Astrocyte (in vitro differentiated cells and primary cell): ENCODE data around the gene GABBR2. TPM values are rescaled to one million over a fixed set of nuclear protein-coding genes. Genes with fewer than 3 reads are reported as not detected.

ENCODE experiments used
- DNase-seq: peaks from one replicate; pipeline ENCODE4 v3.0.0-alpha.2; 2010; ENCODE audit warnings: low read depth
- FAIRE-seq: peaks from 2 replicates; lab custom pipeline; 2011; peaks lifted over from hg19 to GRCh38; lab: Jason Lieb, UNC
- H2AFZ ChIP-seq: 2 replicates; pipeline ENCODE4 v1.6.0; 2012; ENCODE audit warnings: low read depth, low read length, inconsistent platforms
- H3K27ac ChIP-seq: 2 replicates; pipeline ENCODE4 v1.5.1; 2011; ENCODE audit warnings: low read depth, low read length, inconsistent platforms
- H3K27me3 ChIP-seq: 2 replicates; pipeline ENCODE4 v1.6.0; 2011; ENCODE audit warnings: low read length, inconsistent platforms; ENCODE audit not compliant: insufficient read depth
- H3K36me3 ChIP-seq: 2 replicates; pipeline ENCODE4 v1.5.1; 2011; ENCODE audit warnings: low read length, inconsistent platforms; ENCODE audit not compliant: insufficient read depth
- H3K4me1 ChIP-seq: 2 replicates; pipeline ENCODE4 v1.5.1; 2011; ENCODE audit warnings: low read length, inconsistent platforms; ENCODE audit not compliant: insufficient read depth
- H3K4me2 ChIP-seq: 2 replicates; pipeline ENCODE4 v1.6.0; 2012; ENCODE audit warnings: low read length, inconsistent platforms
- H3K4me3 ChIP-seq: 2 replicates; pipeline ENCODE4 v1.5.1; 2011; ENCODE audit warnings: low read depth, mild to moderate bottlenecking, low read length, inconsistent platforms; ENCODE audit not compliant: insufficient read depth
- H3K79me2 ChIP-seq: 2 replicates; pipeline ENCODE4 v1.6.0; 2012; ENCODE audit warnings: mild to moderate bottlenecking, low read length, inconsistent platforms; ENCODE audit not compliant: insufficient read depth
- H3K9ac ChIP-seq: 2 replicates; pipeline ENCODE4 v1.6.0; 2012; ENCODE audit warnings: mild to moderate bottlenecking, low read length, inconsistent platforms
- H3K9me3 ChIP-seq: 2 replicates; pipeline ENCODE4 v1.5.1; 2012; ENCODE audit warnings: low read depth, mild to moderate bottlenecking, low read length, inconsistent platforms; ENCODE audit not compliant: insufficient read depth
- H4K20me1 ChIP-seq: 2 replicates; pipeline ENCODE4 v1.6.0; 2012; ENCODE audit warnings: low read length, inconsistent platforms; ENCODE audit not compliant: insufficient read depth
- H3K27ac Mint-ChIP-seq: one replicate; pipeline ENCODE4 v1.8.0; 2021; ENCODE audit warnings: mild to moderate bottlenecking, mixed read lengths; ENCODE audit not compliant: unreplicated experiment
- H3K27me3 Mint-ChIP-seq: one replicate; pipeline ENCODE4 v1.8.0; 2021; ENCODE audit warnings: low read depth, mixed read lengths; ENCODE audit not compliant: unreplicated experiment
- H3K36me3 Mint-ChIP-seq: one replicate; pipeline ENCODE4 v1.8.0; 2021; ENCODE audit warnings: low read depth, mixed read lengths; ENCODE audit not compliant: unreplicated experiment
- H3K4me1 Mint-ChIP-seq: one replicate; pipeline ENCODE4 v1.8.0; 2021; ENCODE audit warnings: low read depth, mixed read lengths; ENCODE audit not compliant: unreplicated experiment
- H3K4me3 Mint-ChIP-seq: one replicate; pipeline ENCODE4 v1.8.0; 2021; ENCODE audit warnings: mild to moderate bottlenecking, moderate library complexity, mixed read lengths; ENCODE audit not compliant: unreplicated experiment
- H3K9me3 Mint-ChIP-seq: one replicate; pipeline ENCODE4 v1.8.0; 2021; ENCODE audit warnings: mild to moderate bottlenecking, mixed read lengths; ENCODE audit not compliant: unreplicated experiment
- CTCF ChIP-seq: IDR thresholded peaks from 2 replicates; pipeline ENCODE4 v1.5.1; 2011; ENCODE audit warnings: low read depth, mild to moderate bottlenecking, inconsistent platforms, low read length, moderate library complexity; ENCODE audit not compliant: insufficient read depth
- EZH2 ChIP-seq: IDR thresholded peaks from 2 replicates; pipeline ENCODE4 v1.6.1; 2012; ENCODE audit warnings: mild to moderate bottlenecking, low read length, inconsistent platforms; ENCODE audit not compliant: insufficient read depth
- total RNA-seq: library from RNA; stranded (reverse); gene quantifications from 2 replicates; pipeline ENCODE4 v1.2.1, GENCODE V29; 2021

GABBR2 gene
- total RNA-seq, 1 donor from 2014 or later: 2.0 TPM

GRCh38 chr9:98556511-98556910 is 152.2 kb downstream of the GABBR2 start:
- no peak overlapping the region for H3K4me3 Mint-ChIP-seq
- Histone ChIP-seq H3K9me3 (no peaks in the 10 kb centered on the region), H4K20me1 (no peaks in the 10 kb centered on the region), H3K27me3 (no peaks in the 10 kb centered on the region), H2AFZ (no peak overlapping the region), H3K79me2 (no peaks in the 10 kb centered on the region), H3K4me1 (peaks cover 16% of the 10 kb centered on the region), H3K9ac (no peak overlapping the region), H3K36me3 (no peaks in the 10 kb centered on the region), H3K27ac (no peak overlapping the region), H3K4me2 (no peak overlapping the region), H3K4me3 (no peak overlapping the region)
- DNase-seq: no peak
- no peak overlapping the region for H3K27ac Mint-ChIP-seq
- TF ChIP-seq EZH2: no peak
- TF ChIP-seq CTCF: no peak
- H3K27me3 Mint-ChIP-seq: peaks cover 17% of the 10 kb centered on the region
- H3K9me3 Mint-ChIP-seq: no peaks in the 10 kb centered on the region
- no peak for FAIRE-seq
- H3K36me3 Mint-ChIP-seq: no peaks in the 10 kb centered on the region
- H3K4me1 Mint-ChIP-seq: peaks cover 19% of the 10 kb centered on the region

GRCh38 chr9:98555651-98556465 is 152.9 kb downstream of the GABBR2 start:
- FAIRE-seq: no peak
- TF ChIP-seq CTCF (no peak), EZH2 (no peak)
- peak overlapping the region; percentile 34 for H3K27ac Mint-ChIP-seq

GRCh38 chr9:98554752-98555151 is 154.0 kb downstream of the GABBR2 start:
- Histone ChIP-seq H3K27ac (no peak overlapping the region), H3K9ac (no peak overlapping the region), H3K9me3 (no peaks in the 10 kb centered on the region), H3K4me2 (no peak overlapping the region), H3K4me1 (peaks cover 34% of the 10 kb centered on the region), H2AFZ (no peak overlapping the region), H3K27me3 (no peaks in the 10 kb centered on the region), H3K79me2 (no peaks in the 10 kb centered on the region), H4K20me1 (no peaks in the 10 kb centered on the region), H3K4me3 (no peak overlapping the region), H3K36me3 (no peaks in the 10 kb centered on the region)
- FAIRE-seq (no peak), DNase-seq (no peak)
- TF ChIP-seq EZH2 (no peak), CTCF (no peak)
- Mint-ChIP-seq H3K27ac (no peak overlapping the region), H3K9me3 (no peaks in the 10 kb centered on the region), H3K4me3 (no peak overlapping the region), H3K27me3 (peaks cover 17% of the 10 kb centered on the region), H3K36me3 (no peaks in the 10 kb centered on the region), H3K4me1 (peaks cover 35% of the 10 kb centered on the region)

More at GRCh38 chr9:98555651-98556465, 152.9 kb downstream of the GABBR2 start:
- peaks cover 23% of the 10 kb centered on the region for H3K4me1 ChIP-seq
- DNase-seq: no peak
- H3K4me2 ChIP-seq: no peak overlapping the region
- H4K20me1 ChIP-seq: no peaks in the 10 kb centered on the region
- no peak overlapping the region for H3K4me3 Mint-ChIP-seq
- no peak overlapping the region for H3K27ac ChIP-seq
- no peaks in the 10 kb centered on the region for H3K36me3 ChIP-seq
- H3K27me3 Mint-ChIP-seq: peaks cover 17% of the 10 kb centered on the region
- H3K27me3 ChIP-seq: no peaks in the 10 kb centered on the region
- no peak overlapping the region for H3K4me3 ChIP-seq
- no peaks in the 10 kb centered on the region for H3K79me2 ChIP-seq
- H3K9me3 Mint-ChIP-seq: no peaks in the 10 kb centered on the region
- H3K9me3 ChIP-seq: no peaks in the 10 kb centered on the region
- H3K9ac ChIP-seq: no peak overlapping the region
- no peaks in the 10 kb centered on the region for H3K36me3 Mint-ChIP-seq
- no peak overlapping the region for H2AFZ ChIP-seq
- peaks cover 25% of the 10 kb centered on the region for H3K4me1 Mint-ChIP-seq
